ENCODE data around the gene PATZ1.

Gene PATZ1

GRCh38 chr22:31344578-31345330 is 1.4 kb downstream of the PATZ1 start:
- 0 out of 3 replicates have a peak, but pooled peaks have one; percentile 4 for ATAC-seq
- TF ChIP-seq CREB5 (CRISPR knock-in tag; IDR thresholded peaks at IDR 0.05; ENCODE audit: low read depth) (no peak), POU6F1 (CRISPR knock-in tag; IDR thresholded peaks at IDR 0.05; ENCODE audit: borderline replicate concordance, low read depth) (no peak), ESRRG (CRISPR knock-in tag; IDR thresholded peaks at IDR 0.05) (no peak), TCF4 (CRISPR knock-in tag; IDR thresholded peaks at IDR 0.05; ENCODE audit: borderline replicate concordance) (no peak), ISL1 (CRISPR knock-in tag; IDR thresholded peaks at IDR 0.05) (no peak), PPARA (CRISPR knock-in tag; IDR thresholded peaks at IDR 0.05; ENCODE audit: borderline replicate concordance) (no peak), PATZ1 (CRISPR knock-in tag; IDR thresholded peaks at IDR 0.05; ENCODE audit: borderline replicate concordance) (no peak), BACH2 (CRISPR knock-in tag; IDR thresholded peaks at IDR 0.05; ENCODE audit: borderline replicate concordance) (no peak), ZFP30 (CRISPR knock-in tag; IDR thresholded peaks at IDR 0.05) (no peak)

- no peak for ATAC-seq
- no peak for TF ChIP-seq RARB (CRISPR knock-in tag; IDR thresholded peaks at IDR 0.05)
- no peak for TF ChIP-seq PATZ1 (CRISPR knock-in tag; IDR thresholded peaks at IDR 0.05; ENCODE audit: borderline replicate concordance)
- TF ChIP-seq CSDC2 (CRISPR knock-in tag; IDR thresholded peaks at IDR 0.05), result no peak
- TF ChIP-seq TCF4 (CRISPR knock-in tag; IDR thresholded peaks at IDR 0.05; ENCODE audit: borderline replicate concordance), result no peak
- no peak for TF ChIP-seq ARNTL (CRISPR knock-in tag; IDR thresholded peaks at IDR 0.05; ENCODE audit: borderline replicate concordance, low read depth)
- TF ChIP-seq ZNF8 (CRISPR knock-in tag; IDR thresholded peaks at IDR 0.05), result no peak
- no peak for TF ChIP-seq CSRNP3 (CRISPR knock-in tag; IDR thresholded peaks at IDR 0.05)
- no peak for TF ChIP-seq PPARA (CRISPR knock-in tag; IDR thresholded peaks at IDR 0.05; ENCODE audit: borderline replicate concordance)
- no peak for TF ChIP-seq TSHZ2 (CRISPR knock-in tag; IDR thresholded peaks at IDR 0.05)
- TF ChIP-seq CREB5 (CRISPR knock-in tag; IDR thresholded peaks at IDR 0.05; ENCODE audit: low read depth), result no peak
- TF ChIP-seq ISL1 (CRISPR knock-in tag; IDR thresholded peaks at IDR 0.05), result no peak
- TF ChIP-seq TOX (CRISPR knock-in tag; IDR thresholded peaks at IDR 0.05; ENCODE audit: borderline replicate concordance), result no peak
- no peak for TF ChIP-seq POU6F1 (CRISPR knock-in tag; IDR thresholded peaks at IDR 0.05; ENCODE audit: borderline replicate concordance, low read depth)
- TF ChIP-seq BACH2 (CRISPR knock-in tag; IDR thresholded peaks at IDR 0.05; ENCODE audit: borderline replicate concordance), result no peak
Observed at GRCh38 chr22:31344256-31344577, 1.9 kb downstream of the PATZ1 start.
